SKM-1 (cell line): Measurements from ENCODE around the gene THSD4.
"Not testable (repeated sequence)": the region's sequence is repeated elsewhere in the genome, so short reads cannot be mapped to it uniquely, and the experiment has no call there.

ENCODE experiments used
- DNase-seq: peaks from one replicate; lab custom pipeline; 2025; ENCODE audit not compliant: unreplicated experiment; lab: John Stamatoyannopoulos, UW

THSD4 gene

DNA sequence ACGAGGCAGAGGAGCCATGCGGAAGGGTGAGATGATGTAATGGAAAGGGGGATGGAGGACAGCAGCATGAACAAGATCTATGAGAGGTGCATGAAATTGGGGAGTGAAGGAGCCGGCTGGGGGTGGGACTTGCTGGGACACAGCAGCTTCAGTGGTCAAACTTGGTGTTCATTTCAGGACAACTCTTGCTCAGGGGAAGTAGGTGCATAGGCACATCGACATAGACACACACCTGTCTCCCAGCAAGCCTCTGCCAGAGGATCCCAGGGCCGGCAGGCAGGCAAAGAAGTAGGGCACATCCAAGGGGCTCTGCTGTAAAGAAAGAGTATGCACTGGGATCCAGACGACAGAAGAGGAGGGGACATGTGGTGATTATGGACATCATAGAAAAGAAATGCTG, 582.0 kb downstream of the THSD4 start:
- no peak for DNase-seq

DNA sequence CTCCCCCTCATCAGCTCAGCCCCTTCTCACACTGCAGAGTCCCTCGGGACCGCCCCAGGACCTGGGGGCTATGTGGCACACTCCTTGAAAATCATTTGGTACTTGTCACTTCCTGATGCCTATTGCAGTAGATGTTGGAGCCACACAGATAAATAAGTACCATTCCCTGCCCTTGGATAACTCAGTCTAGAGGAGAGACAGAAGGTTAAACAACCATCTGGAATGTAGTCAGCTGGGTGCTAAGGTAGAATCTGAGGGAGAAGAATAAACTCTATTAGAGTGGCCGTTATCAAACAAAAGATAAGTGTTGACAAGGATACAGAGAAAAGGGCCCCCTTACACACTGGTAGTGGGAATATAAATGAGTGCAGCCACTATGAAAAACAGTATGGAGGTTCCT, 582.8 kb downstream of the THSD4 start:
- DNase-seq: no peak

DNA sequence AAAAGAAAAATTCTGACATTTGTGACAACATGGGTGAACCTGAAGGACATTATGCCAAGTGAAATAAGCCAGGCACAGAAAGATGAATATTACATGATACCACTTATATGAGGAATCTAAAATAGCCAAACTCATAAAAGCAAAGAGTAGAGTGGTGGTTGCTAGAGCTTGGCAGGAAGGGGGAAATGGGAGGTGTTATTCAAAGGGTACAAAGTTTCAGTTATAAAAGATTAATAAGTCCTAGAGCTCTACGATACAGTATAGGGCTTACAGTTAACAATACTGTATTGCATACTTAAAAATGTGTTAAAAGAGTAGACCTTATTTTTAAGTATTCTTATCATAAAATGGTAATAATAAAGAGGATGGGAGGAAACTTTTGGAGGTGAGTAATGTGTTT, 583.5 kb downstream of the THSD4 start:
- no peak for DNase-seq

DNA sequence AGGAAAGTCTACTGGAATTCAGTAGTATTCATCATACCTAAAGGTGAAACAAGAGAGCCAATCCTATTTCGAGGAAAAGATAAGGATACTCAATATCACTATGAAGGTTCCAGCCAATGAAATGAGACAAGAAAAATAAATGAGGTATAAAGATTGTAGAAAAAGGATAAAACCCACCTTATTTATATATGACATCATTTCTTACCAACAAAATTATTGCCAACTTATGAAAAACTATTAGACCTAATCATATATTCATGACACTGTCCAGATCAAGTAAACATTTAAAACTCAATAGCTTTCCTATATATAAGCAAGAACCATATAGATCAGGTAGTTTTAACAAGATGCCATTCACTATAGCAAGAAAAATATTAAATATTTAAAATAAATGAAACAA, 584.7 kb downstream of the THSD4 start:
- no peak for DNase-seq

DNA sequence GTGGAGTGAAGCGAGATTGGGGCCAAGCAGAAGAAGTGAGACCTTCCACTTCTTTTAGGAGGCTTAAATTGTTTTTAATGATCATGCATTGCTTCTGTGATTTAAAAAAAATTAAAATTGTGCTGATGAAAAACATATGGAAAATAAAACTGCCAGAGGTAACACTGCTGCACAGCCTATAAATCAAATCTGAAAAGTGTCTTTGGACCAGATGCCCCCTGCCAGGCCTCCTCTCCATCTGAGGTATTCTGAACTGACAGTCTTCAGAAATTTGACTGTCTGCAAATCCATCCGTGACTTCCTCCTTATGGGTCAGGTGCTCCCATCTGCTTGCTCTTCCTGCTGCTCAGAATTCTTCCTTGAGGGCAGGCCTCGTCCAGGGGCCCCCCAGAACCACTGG, 586.5 kb downstream of the THSD4 start:
- no peak for DNase-seq

DNA sequence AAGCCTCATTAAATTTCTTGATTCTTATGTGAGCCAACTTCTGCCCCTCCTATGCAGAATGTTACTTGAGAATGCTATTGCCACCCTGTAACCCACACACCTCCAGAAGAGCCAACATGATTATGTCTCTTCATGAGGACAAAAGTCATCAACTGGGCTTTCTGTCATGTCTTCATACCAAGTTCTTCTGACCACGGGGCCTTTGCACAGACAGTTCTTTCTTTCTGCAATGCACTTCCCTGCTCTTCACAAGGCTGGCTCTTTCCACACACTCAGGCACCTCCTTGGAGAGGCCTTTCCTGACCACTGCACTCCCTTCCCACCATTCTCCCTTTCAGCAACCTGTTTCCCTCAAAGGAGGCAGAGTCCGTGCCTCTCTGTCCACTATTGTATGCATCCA, 587.2 kb downstream of the THSD4 start:
- DNase-seq: no peak

DNA sequence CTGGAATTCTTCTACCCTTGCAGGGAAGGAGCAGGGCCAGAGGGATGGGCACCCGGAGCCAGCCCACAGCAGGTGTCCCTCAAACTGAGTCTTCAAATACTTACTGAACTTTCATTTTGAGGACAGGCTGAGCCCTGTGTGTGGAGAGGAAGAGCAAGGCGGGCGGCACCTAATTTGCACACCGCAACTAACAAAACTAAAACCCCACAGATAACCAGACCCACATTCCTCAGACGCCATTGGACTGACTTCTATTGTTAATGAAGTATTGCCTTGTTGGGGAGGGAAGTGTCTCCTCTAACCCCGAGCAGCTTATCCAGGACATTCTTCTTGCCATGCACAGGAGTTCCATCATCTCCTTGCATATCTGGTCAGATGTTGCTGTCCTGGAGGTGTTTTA, 589.9 kb downstream of the THSD4 start:
- no peak for DNase-seq

DNA sequence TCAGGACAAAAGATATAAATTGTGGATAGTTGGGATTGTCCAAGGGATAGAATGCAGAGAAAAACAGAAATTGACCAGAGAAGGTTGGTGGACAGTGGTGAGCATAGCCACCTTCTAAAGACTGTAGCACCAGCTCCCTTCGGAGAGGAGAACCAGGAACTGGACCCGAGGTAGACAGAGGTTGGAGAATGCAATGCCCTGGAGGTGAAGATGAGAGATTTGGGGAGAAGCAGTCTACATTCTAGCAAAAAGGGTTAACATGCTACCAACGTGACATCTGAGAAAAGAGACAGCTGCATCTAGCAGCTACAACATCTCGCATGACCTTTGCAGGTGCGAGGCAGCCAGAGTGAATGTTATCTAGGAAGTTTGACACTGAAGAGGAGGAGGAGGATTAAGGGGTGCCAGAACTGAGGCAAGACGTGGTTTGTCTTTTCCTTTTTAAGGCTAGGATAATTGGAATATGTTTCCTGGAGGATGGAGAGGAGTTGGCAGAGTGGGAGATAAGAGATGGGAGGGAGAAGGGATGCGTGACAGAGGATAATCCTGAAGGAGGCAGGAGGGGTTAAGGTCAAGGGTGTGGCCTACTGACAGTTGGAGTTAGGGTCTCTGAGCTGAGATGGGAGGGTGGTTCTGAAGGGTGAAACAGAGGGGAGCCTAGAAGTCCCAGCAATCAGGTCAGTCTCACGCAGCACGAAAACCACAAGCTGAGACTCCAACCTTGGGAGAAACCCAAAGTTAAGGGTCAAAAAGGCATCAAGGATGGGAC, 591.4 kb downstream of the THSD4 start:
- no peak for DNase-seq

DNA sequence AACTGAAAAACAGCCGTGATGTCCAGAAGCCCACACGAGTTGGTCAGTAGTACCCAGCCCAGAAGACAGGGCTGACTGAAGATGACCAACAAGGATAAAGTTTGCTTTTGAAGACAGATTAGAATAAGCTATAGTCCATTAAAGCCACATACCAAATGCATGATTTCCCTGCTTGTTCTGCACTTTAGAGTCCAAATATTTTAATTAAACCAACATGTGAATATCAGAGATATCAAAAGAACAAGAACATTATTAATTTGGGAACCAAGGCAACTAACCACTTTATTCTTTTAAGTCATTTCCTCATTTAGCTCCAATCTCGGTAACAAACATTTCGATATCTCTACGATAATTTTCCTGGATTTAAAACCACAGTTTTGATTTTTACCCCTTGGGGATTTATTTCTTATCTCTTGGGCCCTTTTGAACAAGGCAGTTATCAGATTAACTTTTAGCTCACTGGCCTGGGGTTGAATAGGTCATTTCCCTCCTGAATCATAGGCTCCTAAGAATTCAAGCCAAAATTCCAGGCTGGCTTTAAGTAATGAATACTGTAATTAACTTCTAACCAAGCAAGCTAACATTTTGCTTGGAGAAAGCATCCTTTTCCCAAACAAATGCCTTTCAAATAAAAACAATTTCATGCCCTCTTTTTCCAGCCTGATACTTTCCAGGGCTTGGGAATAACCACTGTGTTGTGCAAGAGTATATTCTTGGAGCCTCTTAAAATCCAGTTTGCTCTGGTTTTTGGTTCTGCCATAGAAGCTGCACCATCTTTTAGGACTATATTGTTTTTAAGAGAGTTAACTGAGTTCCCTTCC, 592.2 kb downstream of the THSD4 start:
- DNase-seq: no peak

DNA sequence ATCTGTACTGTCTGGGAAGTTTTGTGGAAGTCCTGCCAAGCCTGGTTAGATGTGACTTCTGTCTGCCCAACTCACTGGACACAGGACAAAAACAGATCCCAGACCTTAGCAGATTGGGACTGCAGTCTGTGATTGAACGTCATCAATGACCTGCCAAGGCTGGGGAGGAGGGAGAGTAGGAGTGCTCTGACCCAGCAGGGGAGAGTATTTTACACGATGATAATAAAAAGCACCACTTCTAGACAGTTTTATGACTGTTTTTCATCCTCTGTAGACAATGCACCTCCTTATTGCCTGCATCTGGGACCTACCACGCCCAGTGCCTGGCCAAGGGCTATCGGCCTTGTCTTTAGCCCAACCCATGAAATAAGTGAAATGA, 592.8 kb downstream of the THSD4 start:
- DNase-seq: no peak

DNA sequence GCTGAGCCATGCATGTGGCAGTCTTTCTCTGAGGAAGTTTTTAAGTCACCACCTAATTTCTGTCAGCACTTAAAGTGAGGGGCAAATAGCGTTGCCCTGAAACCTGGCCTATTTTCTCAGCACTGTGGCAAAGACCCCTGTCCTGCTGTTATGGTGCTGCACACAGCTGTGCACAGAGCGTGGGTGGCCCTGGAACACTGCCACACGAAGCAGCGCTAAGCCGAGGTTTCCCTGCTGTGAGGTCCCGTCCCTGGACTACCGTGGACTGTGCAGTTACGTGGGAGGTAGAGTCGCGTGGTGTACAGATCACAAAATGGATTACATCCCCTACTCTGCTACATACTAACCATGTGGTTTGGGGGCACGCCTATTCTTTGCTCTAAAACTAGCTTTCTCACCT, 593.5 kb downstream of the THSD4 start:
- DNase-seq: no peak

DNA sequence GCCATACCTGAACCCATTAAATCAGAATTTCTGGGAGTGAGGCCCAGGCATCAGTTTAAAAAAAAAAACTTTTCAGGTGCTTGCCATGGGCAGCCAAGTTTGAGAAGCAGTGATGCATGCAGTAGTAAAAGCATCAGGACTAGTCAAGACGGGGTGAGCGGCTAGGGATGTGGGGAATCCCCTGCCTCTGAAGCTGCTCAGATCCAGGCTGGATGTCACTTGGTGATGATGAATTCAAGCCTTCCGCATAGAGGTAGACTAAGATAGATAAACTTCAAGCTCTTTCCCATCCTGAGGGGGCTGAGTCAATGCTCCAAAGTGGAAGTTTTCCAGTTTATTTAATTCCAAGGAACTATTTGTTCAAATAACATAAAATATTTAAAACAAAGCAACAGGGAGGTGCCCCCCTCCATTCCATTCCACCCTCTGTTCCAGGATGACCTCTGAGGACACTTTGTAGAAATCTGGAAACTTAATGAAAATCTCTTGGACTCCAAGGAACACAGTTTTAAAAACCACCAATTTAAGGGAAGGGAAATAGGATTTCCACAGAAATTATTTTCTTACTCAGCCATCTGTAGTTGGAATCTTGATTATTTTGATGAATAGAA, 594.6 kb downstream of the THSD4 start:
- DNase-seq: no peak

DNA sequence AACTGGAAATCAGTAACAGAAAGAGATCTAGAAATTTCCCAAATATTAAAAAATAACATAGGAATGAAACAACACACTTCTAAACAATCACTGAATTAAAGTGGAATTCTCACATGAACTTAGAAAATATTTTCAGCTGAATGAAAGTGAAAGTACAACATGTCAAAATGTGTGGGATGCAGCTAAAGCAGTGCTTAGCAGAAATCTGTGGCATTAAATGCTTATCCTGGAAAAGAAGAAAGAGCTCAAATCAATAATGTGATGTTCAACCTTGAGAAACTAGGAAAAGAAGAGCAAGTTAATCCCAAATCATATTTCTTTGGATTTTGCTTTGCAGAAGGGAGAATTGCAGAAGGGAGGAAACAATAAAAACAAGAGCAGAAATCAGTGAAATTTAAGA, 596.9 kb downstream of the THSD4 start:
- DNase-seq: no peak

DNA sequence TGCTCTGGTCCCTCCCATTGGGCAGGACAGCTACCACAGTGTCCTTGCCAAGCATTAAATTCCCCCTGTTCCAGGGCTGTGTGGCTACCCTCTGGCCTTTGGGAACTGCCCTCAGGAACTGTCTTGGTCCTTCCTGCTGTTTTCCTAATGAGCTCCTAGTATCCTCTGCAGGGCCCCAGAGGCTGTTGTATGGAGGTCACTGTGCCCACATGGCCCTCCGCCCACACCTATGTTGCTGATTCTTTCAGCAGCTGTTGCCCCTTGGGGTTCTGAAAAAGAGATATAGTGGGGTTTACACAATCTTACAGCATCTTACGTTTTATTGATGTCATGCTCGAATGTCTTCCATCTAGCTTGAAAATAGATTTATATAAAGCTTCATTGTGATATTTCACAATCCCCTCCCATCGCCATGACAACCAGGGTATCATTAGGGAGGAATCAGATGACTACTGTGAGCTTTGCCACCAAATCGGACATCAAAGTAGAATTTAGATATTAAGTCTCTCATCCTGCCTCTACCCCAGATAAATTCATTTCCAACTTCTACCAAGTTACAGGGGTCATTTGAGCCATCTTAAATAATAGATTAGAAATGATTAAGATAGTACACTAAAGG, 598.0 kb downstream of the THSD4 start:
- DNase-seq: no peak

DNA sequence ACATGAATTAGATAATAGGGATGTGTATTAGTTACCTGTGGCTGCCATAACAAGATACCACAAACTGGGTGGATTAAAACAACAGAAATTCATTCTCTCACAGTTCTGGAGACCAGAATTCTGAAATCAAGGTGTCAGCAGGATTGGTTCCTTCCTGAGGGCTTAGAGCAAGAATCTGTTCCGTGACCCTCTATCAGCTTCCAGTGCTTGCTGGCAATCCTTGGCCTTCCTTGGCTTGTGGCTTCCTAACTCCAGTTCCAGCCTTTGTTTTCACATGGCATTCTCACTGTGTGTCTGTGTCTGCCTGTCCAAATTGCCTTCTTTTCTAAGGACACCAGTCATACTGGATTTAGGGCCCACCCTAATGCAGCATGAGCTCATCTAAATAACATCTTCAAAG, 600.6 kb downstream of the THSD4 start:
- DNase-seq: no peak

DNA sequence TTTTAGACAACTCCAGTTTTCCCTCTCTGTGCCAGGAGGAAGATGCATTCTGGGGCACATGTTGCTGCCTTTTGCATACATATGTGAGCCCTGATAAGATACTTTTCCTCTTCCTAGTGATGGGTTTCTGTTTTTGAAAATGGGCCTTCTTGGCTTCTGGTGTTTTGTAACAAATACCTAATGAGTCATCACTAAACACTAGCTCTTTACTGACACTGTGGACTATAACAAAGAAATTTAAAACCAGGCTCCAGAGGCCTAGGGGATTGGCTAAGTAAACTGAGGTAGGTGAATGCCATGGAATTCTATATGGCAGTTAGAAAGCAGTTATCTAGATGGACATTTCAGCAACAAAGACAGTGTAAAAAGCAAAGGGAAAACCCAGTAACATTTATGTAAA, 601.7 kb downstream of the THSD4 start:
- DNase-seq: no peak

DNA sequence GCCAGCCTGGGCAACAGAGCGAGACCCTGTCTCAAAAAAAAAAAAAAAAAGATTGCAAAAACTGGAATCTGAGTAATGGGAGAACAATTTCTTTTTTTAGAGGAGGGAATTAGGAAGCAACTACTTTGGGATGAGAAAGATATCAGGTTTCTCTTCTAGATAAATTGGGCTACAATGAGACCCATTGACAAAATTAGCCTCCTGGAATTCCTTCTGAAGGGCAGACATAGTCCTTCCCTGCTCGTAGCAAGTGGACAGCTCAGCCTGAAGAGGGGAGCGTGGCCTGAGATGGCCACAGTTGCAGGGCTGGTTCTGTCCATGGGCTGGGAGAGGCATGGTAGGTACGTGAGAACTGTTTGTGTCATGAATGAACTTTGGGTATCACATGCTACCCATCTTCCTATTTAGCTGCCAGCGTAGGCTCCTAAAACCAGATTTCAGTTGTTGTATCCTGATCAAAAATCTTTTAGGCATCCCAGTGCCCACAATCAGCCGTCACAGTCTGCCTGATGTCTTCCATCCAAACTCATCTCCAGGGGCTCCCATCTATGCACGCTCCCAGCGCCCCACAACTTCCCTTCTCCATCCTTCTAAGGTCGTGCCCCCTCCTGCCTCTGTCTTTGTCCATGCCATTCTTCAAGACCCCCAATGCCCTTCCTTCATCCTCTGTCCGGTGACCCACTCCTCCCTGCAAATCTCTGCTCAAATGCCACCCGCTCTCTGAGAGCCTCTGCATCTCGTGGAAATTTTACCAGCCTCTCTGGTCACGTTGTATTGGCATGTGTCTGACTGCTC, 603.0 kb downstream of the THSD4 start:
- no peak for DNase-seq

DNA sequence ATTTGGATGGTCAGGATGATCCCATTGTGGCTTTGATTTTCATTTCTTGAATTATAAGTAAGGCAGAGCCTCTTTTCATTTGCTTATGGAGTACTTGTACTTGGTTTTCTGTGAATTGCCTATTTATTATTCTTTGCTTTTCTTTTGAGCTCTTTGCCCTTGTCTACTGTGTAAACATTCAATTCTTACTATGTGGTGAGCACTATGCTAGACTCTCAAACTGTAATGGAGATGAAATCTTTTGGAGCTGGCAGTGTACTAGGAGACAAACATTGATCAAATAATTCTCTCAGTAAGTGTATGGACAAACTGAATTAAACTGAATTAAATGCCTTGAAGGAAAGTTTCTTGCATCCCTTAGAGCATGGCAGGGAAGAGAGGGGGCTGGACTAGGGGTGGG, 608.1 kb downstream of the THSD4 start:
- no peak for DNase-seq

DNA sequence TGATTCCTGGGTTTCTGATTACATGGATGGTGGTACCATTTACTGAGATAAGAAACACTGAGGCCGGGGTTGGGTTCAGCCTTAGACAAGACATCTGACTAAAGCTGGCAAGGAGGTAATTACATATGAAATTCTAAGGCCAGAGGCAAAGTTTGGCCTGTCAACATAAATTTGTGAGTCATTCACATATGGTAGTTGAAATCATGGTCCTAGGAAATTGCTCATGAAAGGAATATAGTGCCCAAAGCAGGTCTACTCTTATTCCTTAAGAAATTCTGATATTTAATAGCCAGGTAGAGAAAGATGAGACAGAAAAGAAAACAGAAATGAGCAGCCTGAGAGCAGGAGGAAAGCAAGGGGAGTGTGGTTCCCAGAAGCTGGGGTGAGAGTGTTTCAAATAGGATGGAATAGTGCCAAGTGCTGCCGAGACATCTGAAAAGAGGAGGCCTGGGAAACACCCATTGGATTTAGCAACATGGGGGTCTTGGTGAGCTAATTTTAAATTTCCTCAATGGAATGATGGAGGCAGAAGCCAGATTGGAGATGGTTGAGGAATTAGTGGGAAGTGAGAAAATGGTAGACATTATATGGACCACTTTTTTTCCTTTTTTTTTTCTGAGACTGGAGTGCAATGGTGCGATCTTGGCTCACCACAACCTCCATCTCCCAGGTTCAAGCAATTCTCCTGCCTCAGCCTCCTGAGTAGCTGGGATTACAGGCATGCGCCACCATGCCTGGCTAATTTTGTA, 610.1 kb downstream of the THSD4 start:
- not testable (repeated sequence) for DNase-seq

DNA sequence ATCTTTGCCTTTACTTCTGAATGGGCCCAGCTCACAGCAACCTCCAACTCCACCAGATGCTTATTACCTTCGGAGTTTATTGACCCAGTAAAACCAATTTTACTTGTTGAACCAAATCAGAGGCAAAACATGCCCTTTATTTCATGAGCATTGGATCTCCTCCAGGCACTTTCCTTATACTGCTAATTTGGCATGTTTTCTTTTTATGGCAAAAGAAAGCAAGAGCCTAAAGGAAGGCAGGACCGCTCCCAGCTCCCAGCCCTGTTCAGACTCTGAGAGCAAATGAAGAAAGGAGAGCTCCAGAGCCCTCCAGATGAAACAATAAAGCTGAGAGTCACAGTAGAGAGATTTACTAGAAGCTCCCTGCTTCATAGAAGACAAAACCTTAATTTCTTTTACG, 613.6 kb downstream of the THSD4 start:
- no peak for DNase-seq
